CD4-positive, alpha-beta T cell treated with Interferon gamma for 1 hour (primary cell): Measurements from ENCODE around the gene COPS9.

Experiments used
- DNase-seq: peaks from one replicate; pipeline ENCODE4 v3.0.0-alpha.2; 2020

COPS9 gene

GRCh38 chr2:240147382-240147781 lies 11.3 kb upstream of the COPS9 start:
- DNase-seq: no peak

- DNase-seq: no peak
Observed at GRCh38 chr2:240146627-240147278, 10.6 kb upstream of the COPS9 start.

DNA sequence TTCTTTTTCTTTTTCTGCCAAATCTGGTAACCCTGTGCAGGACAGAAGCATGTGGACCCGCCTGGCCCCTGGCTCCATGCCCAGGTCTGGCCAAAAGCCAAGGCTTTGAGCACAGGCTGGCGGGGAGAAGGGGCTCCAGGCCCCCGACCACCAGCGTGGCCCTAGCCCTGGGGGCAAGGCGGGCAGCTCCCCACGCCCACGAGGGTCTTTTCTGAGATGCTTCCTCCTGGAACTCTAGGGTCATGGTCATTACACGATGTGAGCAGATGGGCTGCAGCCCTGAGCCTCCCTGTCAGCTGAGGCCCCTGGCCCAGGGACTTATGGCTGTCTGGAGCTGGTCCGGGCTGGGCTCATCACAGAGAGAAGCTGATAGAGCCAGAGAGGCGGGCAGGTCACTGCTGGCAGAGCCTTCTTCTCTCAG lies 10.0 kb upstream of the COPS9 start:
- no peak for DNase-seq

DNA sequence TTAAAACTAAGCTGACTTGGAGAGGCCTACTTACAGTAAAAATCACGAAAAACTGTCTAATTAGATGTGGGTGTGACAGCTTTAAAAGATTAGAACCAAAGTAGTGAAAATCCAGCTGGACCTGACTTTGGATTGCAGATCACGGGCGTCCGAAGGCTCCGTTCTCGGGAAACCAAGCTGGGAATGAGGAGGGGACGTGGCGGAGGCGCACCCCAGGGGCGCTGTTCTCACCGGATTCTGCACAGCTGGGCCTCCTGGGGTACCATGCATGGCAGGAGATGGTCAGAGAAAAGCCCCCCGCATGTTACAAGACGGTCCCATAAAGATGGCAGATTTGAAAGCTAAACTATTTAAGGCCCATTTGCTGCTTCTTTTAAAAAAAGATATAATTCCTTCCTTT lies 9.4 kb upstream of the COPS9 start:
- DNase-seq: no peak

- DNase-seq: no peak
Observed at GRCh38 chr2:240144649-240145261, 8.7 kb upstream of the COPS9 start.

- DNase-seq: peak; percentile 67
Observed at GRCh38 chr2:240143801-240144648, 7.9 kb upstream of the COPS9 start.

DNA sequence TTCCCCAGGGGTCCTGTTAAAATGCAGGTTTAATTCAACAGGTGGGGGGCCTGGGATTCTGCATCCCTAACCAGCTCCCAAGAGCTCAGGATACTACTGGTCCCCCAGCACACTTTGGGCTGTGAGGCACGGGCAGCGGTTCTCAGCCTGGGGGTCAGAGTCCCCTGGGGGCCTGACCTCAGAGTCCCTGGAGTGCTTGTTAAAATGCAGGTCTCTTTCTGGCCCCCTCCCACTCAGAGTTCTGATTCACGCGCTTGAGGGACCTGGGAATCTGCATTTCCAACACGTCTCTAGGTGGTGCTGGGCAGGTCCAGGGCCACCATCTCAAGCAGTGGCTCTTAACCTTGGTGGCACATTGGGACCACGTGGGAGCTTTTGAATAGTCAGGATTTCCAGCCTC lies 7.2 kb upstream of the COPS9 start:
- no peak for DNase-seq

GRCh38 chr2:240142859-240143258 lies 6.8 kb upstream of the COPS9 start:
- DNase-seq: no peak

- no peak for DNase-seq
Observed at GRCh38 chr2:240142256-240142775, 6.2 kb upstream of the COPS9 start.

DNA sequence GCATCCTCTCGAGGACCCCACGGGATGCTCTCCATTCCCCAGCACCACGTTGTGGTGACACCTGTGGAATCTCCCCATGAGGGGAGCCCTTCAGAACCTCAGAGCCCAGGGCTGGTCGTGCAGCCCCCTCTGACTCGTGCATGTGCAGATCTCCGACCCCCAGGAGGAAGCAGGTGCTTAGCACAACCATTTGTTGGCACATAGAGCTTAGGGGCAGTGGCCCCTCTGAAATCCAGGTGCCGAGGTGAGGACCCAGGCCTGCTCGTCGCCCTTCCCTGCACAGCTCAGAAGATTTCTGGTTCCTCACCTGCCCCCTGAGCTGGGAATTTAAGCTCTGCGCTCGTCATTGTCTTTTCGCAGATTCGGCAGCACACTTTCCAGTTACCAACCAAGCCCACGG lies 5.6 kb upstream of the COPS9 start:
- no peak for DNase-seq

GRCh38 chr2:240140920-240141319 lies 4.8 kb upstream of the COPS9 start:
- DNase-seq: no peak

DNA sequence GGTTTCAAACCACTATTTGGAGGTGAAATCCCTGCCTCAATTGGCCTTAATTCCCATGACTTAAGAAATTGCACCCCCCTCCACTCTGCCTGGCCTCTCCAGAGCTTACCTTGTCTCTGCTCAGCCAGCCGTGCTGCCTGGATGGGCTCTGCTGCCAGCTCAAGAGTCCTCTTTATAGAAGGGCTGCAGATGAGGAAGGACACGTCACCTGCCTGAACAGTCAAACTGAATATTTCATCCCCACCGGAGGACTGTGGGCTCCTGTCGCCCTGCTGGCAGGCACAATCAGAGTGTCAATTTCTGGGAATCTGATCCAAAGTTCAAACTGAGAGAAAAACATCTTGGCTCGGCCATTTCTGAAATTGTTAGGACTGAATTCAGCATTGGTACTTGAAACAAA lies 4.4 kb upstream of the COPS9 start, which contains the start of gene OTOS:
TSS of gene OTOS (minus strand) at position 148 of the 400 bp plus-strand sequence. CDS start 332 bp downstream, outside the sequence.
- no peak for DNase-seq

DNA sequence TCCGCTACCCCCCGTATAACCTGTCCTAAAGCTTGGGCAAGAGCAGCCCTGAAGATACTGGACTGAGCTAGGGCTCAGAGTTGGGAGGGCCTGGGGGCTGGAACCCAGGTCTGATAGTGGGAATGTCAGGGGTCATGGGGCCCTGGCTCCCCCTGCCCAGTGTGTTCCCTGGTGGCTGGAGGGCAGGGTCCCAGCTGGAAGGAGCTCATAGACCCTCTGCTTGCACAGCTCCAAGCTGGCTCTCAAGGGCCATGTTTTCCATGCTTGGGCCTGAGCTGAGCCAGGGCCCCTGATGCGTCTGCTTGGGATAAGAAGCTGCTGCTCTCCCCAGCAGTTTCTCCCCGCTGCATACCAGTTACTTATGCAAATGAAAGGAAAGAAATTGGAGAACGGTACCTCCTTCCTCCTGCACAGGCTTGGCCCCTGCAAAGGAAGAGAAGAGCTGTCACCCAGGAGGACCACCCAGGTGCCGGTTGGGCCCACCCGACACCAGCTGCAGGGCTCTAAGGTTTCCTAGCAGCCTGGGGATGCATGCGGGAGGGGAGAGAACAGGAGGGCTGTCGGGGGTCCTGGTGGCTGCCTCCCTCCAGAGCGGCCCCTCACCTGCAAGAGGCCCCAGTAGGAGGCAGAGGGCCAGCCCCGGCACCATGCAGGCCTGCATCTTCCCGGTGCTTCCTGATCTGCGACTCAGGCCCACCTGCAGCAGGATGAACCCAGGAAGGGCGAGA lies 3.7 kb upstream of the COPS9 start:
- DNase-seq: no peak

- no peak for DNase-seq
Observed at GRCh38 chr2:240139011-240139441, 2.9 kb upstream of the COPS9 start.

GRCh38 chr2:240138254-240138984 lies 2.3 kb upstream of the COPS9 start:
- DNase-seq: no peak

- DNase-seq: no peak
Observed at GRCh38 chr2:240137596-240138253, 1.6 kb upstream of the COPS9 start.

- no peak for DNase-seq
Observed at GRCh38 chr2:240136671-240137292, 677 bp upstream of the COPS9 start.

GRCh38 chr2:240135706-240136012 lies 446 bp downstream of the COPS9 start:
- no peak for DNase-seq

DNA sequence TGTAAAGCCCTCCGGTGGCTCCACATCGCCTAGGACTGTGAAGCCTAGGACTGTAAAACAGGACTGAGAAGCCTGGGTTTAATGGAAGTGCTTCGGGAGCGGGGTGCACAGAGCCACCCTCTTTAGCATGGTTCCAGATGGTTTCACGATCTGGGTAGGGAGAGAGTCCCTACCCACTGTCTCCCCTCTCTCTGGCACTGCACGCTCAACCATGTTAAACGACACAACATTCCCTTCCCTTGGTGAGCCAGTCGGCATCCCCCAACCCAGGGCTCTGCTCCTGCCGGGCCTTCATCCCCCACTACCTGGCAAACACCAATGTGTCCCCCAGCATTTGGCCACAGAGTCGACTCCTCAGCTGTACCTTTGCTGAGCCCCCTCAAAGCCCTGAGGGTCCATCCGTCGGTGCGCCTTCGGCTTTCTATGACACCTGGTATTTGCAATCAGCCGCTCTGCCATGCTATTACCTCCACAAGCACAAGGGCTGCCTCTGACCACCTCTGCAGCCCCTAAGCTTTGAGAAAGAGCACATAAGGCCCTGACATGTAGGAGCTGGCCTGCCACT lies 1.1 kb downstream of the COPS9 start:
- DNase-seq: no peak

DNA sequence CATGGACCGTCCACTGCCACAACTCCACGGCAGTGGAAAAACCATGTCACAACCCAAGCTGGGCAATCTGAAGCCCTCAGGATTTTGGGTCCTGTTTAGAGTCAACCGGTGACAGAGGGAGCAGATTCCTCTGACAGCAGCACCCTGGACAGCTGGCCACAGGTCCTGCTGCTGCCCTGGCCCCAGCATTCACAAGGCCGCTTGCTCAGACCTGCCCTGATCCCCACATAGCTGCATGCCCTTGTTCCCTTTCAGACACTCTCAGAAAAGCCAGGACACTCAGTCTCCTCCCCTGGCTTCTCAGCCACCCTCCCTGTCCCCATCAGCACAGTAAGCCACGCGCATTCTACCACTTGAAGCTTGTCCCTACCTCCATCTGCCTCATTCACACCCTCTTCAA lies 1.6 kb downstream of the COPS9 start:
- DNase-seq: no peak

DNA sequence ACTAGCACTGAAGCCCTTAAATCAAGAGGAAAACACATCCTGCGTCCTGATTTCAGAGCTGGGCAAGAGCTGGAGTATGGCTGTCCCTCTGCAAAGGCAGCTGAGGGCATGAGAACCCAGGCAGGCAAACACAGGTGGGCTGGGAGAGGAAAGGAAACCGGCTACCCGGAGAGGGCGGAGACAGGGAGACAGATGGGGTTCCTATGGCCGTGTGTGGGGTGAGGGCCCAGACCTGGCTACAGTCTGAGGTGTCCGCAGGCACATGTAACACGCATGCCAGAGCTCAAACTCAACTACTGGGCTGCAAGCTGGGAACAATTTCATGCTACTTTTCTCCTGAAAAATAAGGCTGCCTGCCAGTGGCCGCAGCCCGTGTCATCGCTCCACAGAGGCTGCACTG lies 2.7 kb downstream of the COPS9 start:
- DNase-seq: no peak
